Nephron (organoid): ENCODE measurements around the gene FAN1.

Experiments
- H3K27ac Mint-ChIP-seq, 3 experiments: 2 replicates each; pipeline ENCODE4 v1.8.0; 2020; ENCODE audit warnings: mixed read lengths in 3 of 3, mild to moderate bottlenecking in 2 of 3, moderate library complexity in 1 of 3
- H3K27me3 Mint-ChIP-seq: 2 replicates; pipeline ENCODE4 v1.8.0; 2021; ENCODE audit warnings: low read depth, mild to moderate bottlenecking, moderate library complexity, mixed read lengths
- H3K36me3 Mint-ChIP-seq: 2 replicates; pipeline ENCODE4 v1.8.0; 2020; ENCODE audit warnings: low read depth, mixed read lengths
- H3K4me1 Mint-ChIP-seq: 2 replicates; pipeline ENCODE4 v1.8.0; 2020; ENCODE audit warnings: mixed read lengths
- H3K4me3 Mint-ChIP-seq, 3 experiments: 2 replicates each; pipeline ENCODE4 v1.8.0; 2020; ENCODE audit warnings: mild to moderate bottlenecking in 3 of 3, mixed read lengths in 3 of 3, moderate library complexity in 2 of 3
- H3K9me3 Mint-ChIP-seq: 2 replicates; pipeline ENCODE4 v1.8.0; 2020; ENCODE audit warnings: mixed read lengths
- TF ChIP-seq, protein P1 (sequence below), 3 experiments: fragments of 200-600 bp; sonication (generic); IDR thresholded peaks; one replicate each; pipeline ENCODE4 v1.5.0; 2021; ENCODE audit warnings: antibody characterized with exemption in 3 of 3; ENCODE audit not compliant: unreplicated experiment in 3 of 3

FAN1 gene

DNA sequence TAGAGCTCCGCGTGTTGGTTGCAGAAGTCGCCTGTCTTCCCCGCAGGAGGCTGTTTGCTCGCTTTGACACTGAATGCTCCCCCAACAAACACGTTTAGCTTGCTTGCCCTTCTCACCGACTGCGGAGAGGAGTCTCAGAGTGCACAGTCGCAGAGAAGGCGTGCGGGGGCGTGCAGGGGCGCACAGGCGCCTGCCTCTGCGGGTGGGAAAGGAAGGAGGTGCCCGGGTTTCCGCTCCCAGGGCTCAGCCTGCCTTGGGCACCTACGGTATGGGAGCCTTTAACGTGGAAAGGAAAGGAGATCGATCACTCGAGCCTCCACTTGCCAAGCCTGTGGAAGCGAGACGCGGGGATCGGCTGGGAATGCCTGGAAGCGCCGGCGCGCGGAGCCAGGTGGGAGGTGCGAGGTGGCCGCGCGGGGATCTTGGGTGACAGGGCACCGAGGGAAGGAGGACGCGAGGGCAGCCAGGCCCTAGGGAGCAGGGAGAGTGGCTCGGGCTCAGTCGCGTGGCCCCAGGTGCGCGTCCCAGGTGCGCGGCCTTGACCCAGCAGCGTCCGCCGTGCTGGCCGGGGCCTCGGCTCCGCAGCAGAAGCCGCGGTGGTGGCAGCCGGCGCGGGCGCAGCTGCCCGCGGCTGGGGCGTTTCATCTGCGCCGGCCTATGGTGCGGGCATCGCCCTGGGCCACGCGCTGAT, at the start of gene FAN1:
TSS of gene FAN1 (plus strand) at position 419 of the 691 bp plus-strand sequence. CDS start 749 bp downstream, outside the sequence.
- Mint-ChIP-seq H3K9me3 (no peaks in the 10 kb centered on the region), H3K4me3 (peak within 1 kb of the TSS; percentile 91 to 95 (median 94)), H3K27ac (peak within 1 kb of the TSS; percentile 85 to 92 (median 92)), H3K36me3 (peaks cover 18% of the 10 kb centered on the region), H3K27me3 (no peaks in the 10 kb centered on the region), H3K4me1 (peaks cover 30% of the 10 kb centered on the region)
- TF ChIP-seq, protein P1, sequence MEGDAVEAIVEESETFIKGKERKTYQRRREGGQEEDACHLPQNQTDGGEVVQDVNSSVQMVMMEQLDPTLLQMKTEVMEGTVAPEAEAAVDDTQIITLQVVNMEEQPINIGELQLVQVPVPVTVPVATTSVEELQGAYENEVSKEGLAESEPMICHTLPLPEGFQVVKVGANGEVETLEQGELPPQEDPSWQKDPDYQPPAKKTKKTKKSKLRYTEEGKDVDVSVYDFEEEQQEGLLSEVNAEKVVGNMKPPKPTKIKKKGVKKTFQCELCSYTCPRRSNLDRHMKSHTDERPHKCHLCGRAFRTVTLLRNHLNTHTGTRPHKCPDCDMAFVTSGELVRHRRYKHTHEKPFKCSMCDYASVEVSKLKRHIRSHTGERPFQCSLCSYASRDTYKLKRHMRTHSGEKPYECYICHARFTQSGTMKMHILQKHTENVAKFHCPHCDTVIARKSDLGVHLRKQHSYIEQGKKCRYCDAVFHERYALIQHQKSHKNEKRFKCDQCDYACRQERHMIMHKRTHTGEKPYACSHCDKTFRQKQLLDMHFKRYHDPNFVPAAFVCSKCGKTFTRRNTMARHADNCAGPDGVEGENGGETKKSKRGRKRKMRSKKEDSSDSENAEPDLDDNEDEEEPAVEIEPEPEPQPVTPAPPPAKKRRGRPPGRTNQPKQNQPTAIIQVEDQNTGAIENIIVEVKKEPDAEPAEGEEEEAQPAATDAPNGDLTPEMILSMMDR (IDR thresholded peaks at IDR 0.05; ENCODE audit: unreplicated experiment in 3 of 3): no peak

DNA sequence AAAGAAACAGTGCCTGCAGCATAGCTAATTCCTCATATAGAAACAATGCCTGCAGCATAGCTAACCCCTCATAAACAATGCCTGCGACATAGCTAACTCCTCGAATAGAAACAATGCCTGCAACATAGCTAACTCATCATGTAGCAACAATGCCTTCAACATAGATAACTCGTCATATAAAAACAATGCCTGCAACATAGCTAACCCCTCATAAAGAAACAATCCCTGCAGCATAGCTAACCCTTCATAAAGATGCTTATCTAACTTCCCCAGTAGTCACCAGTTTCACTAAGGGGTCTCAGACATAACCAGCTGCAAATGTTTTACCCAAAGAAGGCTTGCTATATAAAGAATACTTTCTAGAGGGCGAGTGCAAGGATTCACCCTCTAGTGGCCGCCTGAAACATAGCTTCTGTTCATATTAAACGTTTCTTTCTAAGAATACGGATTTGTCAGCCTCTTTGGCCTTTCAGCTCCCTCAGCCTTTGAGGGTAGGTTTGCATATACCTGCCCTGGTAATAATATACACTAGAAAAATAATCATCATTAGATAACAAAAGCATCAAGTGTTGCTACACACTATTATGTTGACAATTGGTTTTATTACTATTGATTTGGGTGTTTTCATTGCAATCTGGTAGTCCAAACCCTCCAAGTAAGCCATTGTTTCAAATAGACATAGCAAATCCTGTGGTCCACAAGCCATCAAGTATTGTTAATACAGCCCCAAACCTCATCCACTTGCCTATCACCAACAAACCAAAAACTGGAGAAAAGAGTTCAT, 44.4 kb upstream of the FAN1 start:
- no peaks in the 10 kb centered on the region for H3K27me3 Mint-ChIP-seq
- no peak overlapping the region for H3K4me3 Mint-ChIP-seq
- H3K4me1 Mint-ChIP-seq: no peaks in the 10 kb centered on the region
- no peaks in the 10 kb centered on the region for H3K36me3 Mint-ChIP-seq
- TF ChIP-seq, protein P1 (IDR thresholded peaks at IDR 0.05; ENCODE audit: unreplicated experiment in 3 of 3): peak; percentile 66 to 76 (median 73)
- no peaks in the 10 kb centered on the region for H3K9me3 Mint-ChIP-seq
- H3K27ac Mint-ChIP-seq: peak overlapping the region in 1 of 3 experiments; percentile 20

DNA sequence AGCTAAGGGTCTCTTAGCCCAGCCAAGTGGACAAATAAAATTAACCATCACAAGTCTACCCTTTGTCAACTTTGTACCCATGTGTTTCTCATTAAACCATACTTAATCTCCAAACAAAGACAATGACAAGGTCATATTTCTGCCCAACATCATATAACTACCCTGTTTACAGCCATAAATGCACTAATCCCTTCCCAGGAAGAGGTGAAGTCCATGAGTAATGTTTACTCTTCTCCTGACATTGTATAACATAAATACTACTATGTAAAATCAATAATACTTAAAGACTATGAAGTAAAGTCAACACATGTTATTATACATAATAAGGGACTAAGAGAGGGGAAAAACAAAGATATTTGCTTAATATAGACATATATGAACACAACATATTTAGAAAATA, 38.5 kb upstream of the FAN1 start:
- TF ChIP-seq, protein P1 (IDR thresholded peaks at IDR 0.05; ENCODE audit: unreplicated experiment in 3 of 3): no peak
- H3K4me3 Mint-ChIP-seq: no peak overlapping the region
- H3K9me3 Mint-ChIP-seq: no peaks in the 10 kb centered on the region
- no peaks in the 10 kb centered on the region for H3K4me1 Mint-ChIP-seq
- no peaks in the 10 kb centered on the region for H3K27me3 Mint-ChIP-seq
- no peak overlapping the region for H3K27ac Mint-ChIP-seq
- H3K36me3 Mint-ChIP-seq: no peaks in the 10 kb centered on the region

DNA sequence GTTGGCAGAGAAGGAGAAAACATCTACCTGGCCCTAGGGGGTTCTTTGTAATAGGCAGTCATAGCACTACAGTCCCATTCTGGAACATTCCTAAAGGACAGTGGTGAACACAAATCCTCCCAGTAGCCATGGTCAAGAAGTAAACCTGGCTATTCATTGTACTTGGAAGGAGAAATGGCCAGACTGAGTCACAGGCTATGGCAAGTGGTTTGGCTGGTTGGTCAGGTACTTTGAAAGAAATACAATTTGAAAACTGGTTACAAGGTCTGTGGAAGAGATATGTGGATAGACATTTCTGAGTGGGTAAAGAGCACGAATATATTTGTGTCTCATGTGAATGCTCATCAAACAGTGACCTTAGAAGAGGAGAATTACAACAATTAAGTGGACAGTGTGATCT, 33.0 kb upstream of the FAN1 start:
- Mint-ChIP-seq H3K27ac (no peak overlapping the region), H3K9me3 (no peaks in the 10 kb centered on the region), H3K27me3 (no peaks in the 10 kb centered on the region), H3K4me3 (no peak overlapping the region), H3K36me3 (no peaks in the 10 kb centered on the region), H3K4me1 (no peaks in the 10 kb centered on the region)
- TF ChIP-seq, protein P1 (IDR thresholded peaks at IDR 0.05; ENCODE audit: unreplicated experiment in 3 of 3): no peak

DNA sequence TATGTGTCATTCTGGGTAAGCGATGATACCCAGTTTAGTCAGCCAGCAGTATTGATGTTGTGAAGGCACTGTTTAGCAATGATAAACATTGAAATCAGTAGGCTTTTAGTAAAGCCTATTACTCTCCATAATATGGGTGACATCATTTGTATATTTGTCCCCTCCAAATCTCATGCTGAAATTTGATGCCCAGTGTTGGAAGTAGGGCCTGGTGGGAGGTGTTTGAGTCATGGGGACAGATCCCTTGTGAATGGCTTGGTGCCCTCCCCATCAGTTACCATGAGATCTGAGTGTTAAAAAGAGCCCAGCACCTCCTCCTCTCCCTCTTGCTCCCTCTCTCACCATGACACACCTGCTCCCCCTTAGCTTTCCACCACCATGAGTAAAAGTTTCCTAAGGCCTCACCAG, 31.4 kb upstream of the FAN1 start:
- Mint-ChIP-seq H3K4me1 (peaks cover 3% of the 10 kb centered on the region), H3K36me3 (no peaks in the 10 kb centered on the region), H3K27me3 (no peaks in the 10 kb centered on the region), H3K9me3 (no peaks in the 10 kb centered on the region), H3K4me3 (no peak overlapping the region), H3K27ac (no peak overlapping the region)
- TF ChIP-seq, protein P1 (IDR thresholded peaks at IDR 0.05; ENCODE audit: unreplicated experiment in 3 of 3): no peak
